Common myeloid progenitor, CD34-positive (primary cell): Measurements from ENCODE around the gene SLC25A41.
"Not testable (repeated sequence)": the region's sequence is repeated elsewhere in the genome, so short reads cannot be mapped to it uniquely, and the experiment has no call there.

Experiments used
- CTCF ChIA-PET: fragments of 350-600 bp; sonication (Branson Sonifier 250); formaldehyde crosslinking; loops from one replicate; lab custom pipeline; 2021; ENCODE audit warnings: antibody characterized with exemption; lab: Charles Lee
- POLR2A ChIA-PET: fragments of 350-600 bp; sonication (Branson Sonifier 250); formaldehyde crosslinking; loops from one replicate; lab custom pipeline; 2021; ENCODE audit warnings: antibody characterized with exemption; lab: Charles Lee
- DNase-seq, 3 donors: peaks; one replicate each; pipeline versions ENCODE4 v3.0.0 to v3.0.0-alpha.2; 2013
- H3K27ac ChIP-seq, 2 experiments: 1 replicate in 1 of 2; 2 replicates in 1 of 2; pipeline ENCODE4 v1.7.0; 2013; ENCODE audit warnings: inconsistent platforms in 2 of 2, low read length in 2 of 2, mild to moderate bottlenecking in 2 of 2, low read depth in 1 of 2, moderate library complexity in 1 of 2; ENCODE audit not compliant: severe bottlenecking in 2 of 2, insufficient read depth in 1 of 2, poor library complexity in 1 of 2
- H3K27me3 ChIP-seq, 5 experiments: replicated peaks in 2 of 5; 1 replicate in 3 of 5; 2 replicates in 2 of 5; pipeline versions ENCODE4 v1.6.1 to v1.7.0; 2013; ENCODE audit warnings: low read length in 4 of 5, mild to moderate bottlenecking in 2 of 5, moderate library complexity in 2 of 5, inconsistent platforms in 1 of 5; ENCODE audit not compliant: insufficient read depth in 5 of 5, control insufficient read depth in 4 of 5
- H3K36me3 ChIP-seq, 4 experiments: 1 replicate in 2 of 4; 2 replicates in 2 of 4; pipeline versions ENCODE4 v1.6.1 to v1.7.0; 2013; ENCODE audit warnings: low read length in 3 of 4, control low read depth in 1 of 4, mild to moderate bottlenecking in 1 of 4; ENCODE audit not compliant: control insufficient read depth in 4 of 4, insufficient read depth in 4 of 4
- H3K4me1 ChIP-seq, 4 experiments: 1 replicate in 3 of 4; 2 replicates in 1 of 4; pipeline versions ENCODE4 v1.6.1 to v1.7.1; 2013; ENCODE audit warnings: low read length in 3 of 4, mild to moderate bottlenecking in 3 of 4, control low read depth in 1 of 4, inconsistent platforms in 1 of 4, moderate library complexity in 1 of 4; ENCODE audit not compliant: control insufficient read depth in 4 of 4, insufficient read depth in 4 of 4; ENCODE audit errors: control extremely low read depth in 1 of 4
- H3K4me3 ChIP-seq, 7 experiments: 1 replicate in 4 of 7; 2 replicates in 3 of 7; pipeline versions ENCODE4 v1.5.1 to v1.7.0; 2013; ENCODE audit warnings: mild to moderate bottlenecking in 7 of 7, low read length in 6 of 7, moderate library complexity in 6 of 7, inconsistent platforms in 2 of 7, low read depth in 2 of 7, control low read depth in 1 of 7; ENCODE audit not compliant: insufficient read depth in 4 of 7, control insufficient read depth in 1 of 7; ENCODE audit errors: extremely low read depth in 1 of 7
- H3K9me3 ChIP-seq, 5 experiments: 1 replicate in 4 of 5; 2 replicates in 1 of 5; pipeline versions ENCODE4 v1.6.1 to v1.7.1; 2013; ENCODE audit warnings: low read length in 4 of 5, mild to moderate bottlenecking in 2 of 5, inconsistent platforms in 1 of 5, low read depth in 1 of 5, moderate library complexity in 1 of 5; ENCODE audit not compliant: control insufficient read depth in 4 of 5, insufficient read depth in 2 of 5; ENCODE audit errors: control extremely low read depth in 1 of 5
- whole genome bisulfite sequencing: methylation state at CpG from one replicate; pipeline ENCODE4 v1.1.5; 2013; ENCODE audit not compliant: insufficient coverage; 5-methylcytosine and 5-hydroxymethylcytosine counted together

Gene SLC25A41

DNA sequence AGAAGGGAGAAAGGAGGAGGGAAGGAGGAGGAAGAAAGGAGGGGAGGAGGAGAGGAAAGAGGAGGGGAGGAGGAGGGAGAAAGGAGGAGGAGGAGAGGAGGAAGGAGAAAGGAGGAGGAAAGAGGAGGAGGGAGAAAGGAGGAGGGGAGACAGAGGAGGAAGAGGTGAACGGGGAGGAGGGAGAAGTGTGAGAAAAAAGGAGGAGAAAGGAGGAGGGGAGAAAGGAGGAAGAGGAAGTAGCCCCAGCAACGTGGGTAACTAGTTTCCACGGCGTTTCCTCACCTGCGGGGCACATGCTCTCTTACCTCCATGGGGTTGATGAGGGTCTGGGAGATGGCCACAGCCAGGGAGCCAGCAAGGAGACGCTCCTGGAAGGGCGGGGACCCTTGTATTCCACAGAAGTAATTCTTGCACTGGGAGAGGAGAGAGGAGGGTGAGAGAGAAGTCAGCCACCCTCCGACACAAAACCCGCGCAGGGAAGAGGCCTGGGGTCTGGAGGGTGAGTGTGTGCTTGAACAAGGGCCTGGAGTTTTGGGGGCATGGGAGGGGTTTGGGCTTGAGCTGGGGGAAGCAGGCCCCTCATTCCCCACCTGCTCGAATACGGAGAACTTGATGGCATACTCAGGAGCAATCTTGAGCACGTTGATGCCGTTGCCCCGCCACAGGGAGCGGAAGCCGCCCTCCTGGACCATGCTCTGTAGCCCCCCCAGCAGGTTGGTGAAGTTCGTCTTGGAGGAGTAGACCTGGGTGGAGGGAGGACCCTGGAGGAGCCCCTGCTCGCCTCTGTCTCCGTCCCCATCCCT lies 3.9 kb downstream of the SLC25A41 start:
- no peak overlapping the region for H3K27ac ChIP-seq
- H3K4me3 ChIP-seq, result no peak overlapping the region
- peaks cover 0 to 6% (median 5%) of the 10 kb centered on the region in 4 experiments for H3K4me1 ChIP-seq
- H3K27me3 ChIP-seq, result no peaks in the 10 kb centered on the region
- 47% methylated on average over 10 of the region's 20 CpGs for WGBS
- ChIA-PET CTCF (no interaction called here), POLR2A (interaction anchor here (0.5 kb wide), 1 partner anchor 83 kb away, joined by 9 read pairs; no protein-coding TSS in a partner anchor)
- H3K36me3 ChIP-seq, result no peaks in the 10 kb centered on the region
- no peaks in the 10 kb centered on the region for H3K9me3 ChIP-seq
- no peak for DNase-seq

DNA sequence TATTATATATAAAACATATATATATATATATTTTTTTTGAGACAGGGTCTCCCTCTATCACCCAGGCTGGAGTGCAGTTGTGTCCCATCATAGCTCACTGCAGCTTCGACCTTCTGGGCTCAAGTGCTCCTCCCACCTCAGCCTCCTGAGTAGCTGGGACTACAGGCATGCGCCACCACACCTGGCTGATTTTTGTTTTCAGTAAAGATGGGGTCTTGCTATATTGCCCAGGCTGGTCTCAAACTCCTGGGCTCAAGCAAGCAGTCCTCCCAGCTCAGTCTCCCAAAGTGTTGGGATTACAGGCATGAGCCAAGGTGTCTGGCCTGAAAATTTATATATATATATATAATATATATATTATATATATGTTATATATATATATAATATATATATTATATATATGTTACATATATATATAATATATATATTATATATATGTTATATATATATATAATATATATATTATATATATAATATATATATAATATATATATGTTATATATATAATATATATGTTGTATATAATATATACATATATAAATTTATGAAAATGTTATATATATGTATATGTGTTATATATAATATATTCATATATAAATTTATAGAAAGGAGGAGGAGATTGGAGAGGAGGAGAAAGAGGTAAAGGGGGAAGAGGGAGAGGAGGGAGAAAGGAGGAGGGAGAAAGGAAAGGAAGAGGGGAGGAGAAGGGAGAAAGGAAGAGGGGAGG lies 4.7 kb downstream of the SLC25A41 start:
- DNase-seq, H3K36me3 ChIP-seq, CTCF ChIA-PET, H3K9me3 ChIP-seq, H3K27ac ChIP-seq, H3K27me3 ChIP-seq, H3K4me3 ChIP-seq, H3K4me1 ChIP-seq: not testable (repeated sequence)
- POLR2A ChIA-PET, result interaction anchor here (0.5 kb wide), 1 partner anchor 84 kb away, joined by 9 read pairs; no protein-coding TSS in a partner anchor
- 100% methylated on average over 1 of the region's 2 CpGs for WGBS

DNA sequence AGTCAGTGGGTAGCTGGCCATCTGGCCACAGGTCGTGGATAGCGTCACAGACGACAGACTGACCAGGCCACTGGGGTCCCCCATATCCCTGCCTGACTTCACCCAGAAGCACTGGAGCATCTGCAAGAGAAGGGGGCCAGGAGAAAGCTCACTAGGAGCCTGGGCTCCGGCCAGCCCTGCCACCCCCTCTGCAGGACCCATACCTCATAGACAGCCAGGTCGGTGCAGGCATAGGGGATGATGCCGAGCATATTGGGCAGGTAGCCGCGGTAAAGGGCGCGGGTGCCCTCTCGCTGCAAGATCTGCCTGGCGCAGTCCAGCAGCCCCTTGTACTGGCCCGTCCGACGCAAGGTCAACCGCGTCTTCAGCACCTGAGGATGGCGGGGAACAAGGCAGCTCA lies 6.4 kb downstream of the SLC25A41 start:
- H3K27me3 ChIP-seq, result no peaks in the 10 kb centered on the region
- H3K4me3 ChIP-seq, result no peak overlapping the region
- over 99% methylated on average over 18 of the region's 18 CpGs for WGBS
- no peak overlapping the region for H3K27ac ChIP-seq
- ChIA-PET POLR2A (no interaction called here), CTCF (interaction anchor here (1.3 kb wide), 1 partner anchor 9 kb away, joined by 5 read pairs; no protein-coding TSS in a partner anchor)
- H3K36me3 ChIP-seq, result peaks cover 0 to 8% (median 2%) of the 10 kb centered on the region in 4 experiments
- peaks cover 0 to 25% (median 22%) of the 10 kb centered on the region in 4 experiments for H3K4me1 ChIP-seq
- no peak for DNase-seq
- no peaks in the 10 kb centered on the region for H3K9me3 ChIP-seq

DNA sequence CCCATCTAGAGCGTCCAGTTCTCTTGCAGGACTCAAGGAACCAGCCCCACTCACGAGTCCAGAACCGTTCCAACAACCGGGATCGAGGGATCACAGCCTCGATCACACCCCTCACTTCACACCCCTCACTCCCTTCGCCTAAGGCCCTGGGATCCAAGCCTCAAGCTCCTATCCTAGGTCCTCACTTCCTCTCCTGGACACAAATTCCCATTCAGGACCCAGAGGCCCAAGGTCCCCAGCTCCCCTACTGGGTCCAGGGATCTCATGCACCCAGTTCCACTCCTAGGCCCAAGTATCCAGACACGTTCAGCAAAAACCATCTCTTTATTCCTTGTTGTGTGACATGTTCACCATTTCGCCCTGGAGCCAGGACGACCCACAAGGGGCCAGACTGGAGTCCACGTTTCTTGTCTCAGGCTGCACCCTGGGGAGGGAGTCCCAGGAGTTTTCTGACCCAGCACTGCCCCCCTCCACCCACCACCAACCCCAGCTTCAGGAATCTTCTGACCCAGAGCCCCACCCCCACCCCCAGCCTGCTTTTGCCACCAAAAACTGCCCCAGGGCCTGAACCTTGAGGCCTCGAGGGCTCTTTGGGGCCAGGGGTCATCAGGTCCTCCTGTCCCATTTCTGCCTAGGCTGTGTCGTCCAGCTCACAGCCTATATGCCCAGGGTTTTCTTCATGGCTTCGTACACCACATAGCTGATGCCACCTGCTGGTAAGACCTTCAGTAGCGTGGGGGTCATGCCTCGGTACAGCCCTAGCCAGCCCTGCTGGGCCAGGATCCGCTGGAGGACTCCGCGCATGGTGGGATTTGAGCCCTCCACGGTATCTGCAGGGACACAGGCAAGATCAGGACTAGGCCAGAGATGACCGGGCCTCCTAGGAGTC lies 7.6 kb downstream of the SLC25A41 start:
- Histone ChIP-seq H3K4me1 (peaks cover 0 to 28% (median 23%) of the 10 kb centered on the region in 4 experiments), H3K4me3 (peak overlapping the region in 2 of 7 experiments; percentile 17 to 28), H3K27ac (peak overlapping the region in 1 of 2 experiments; percentile 62), H3K9me3 (no peaks in the 10 kb centered on the region), H3K27me3 (no peaks in the 10 kb centered on the region), H3K36me3 (peaks cover 0 to 20% (median 11%) of the 10 kb centered on the region in 4 experiments)
- CTCF ChIA-PET, result interaction anchor here (1.3 to 1.5 kb wide), 2 partner anchors 10 to 248 kb away, joined by 3 to 5 read pairs; no protein-coding TSS in a partner anchor
- peak in 2 of 3 donors; percentile 39 to 44 for DNase-seq
- POLR2A ChIA-PET, result interaction anchor here (1.4 kb wide), 1 partner anchor 32 kb away, joined by 7 read pairs; the partner anchor contains the start of gene GTF2F1
- WGBS, result 96% methylated on average over 21 of the region's 21 CpGs

DNA sequence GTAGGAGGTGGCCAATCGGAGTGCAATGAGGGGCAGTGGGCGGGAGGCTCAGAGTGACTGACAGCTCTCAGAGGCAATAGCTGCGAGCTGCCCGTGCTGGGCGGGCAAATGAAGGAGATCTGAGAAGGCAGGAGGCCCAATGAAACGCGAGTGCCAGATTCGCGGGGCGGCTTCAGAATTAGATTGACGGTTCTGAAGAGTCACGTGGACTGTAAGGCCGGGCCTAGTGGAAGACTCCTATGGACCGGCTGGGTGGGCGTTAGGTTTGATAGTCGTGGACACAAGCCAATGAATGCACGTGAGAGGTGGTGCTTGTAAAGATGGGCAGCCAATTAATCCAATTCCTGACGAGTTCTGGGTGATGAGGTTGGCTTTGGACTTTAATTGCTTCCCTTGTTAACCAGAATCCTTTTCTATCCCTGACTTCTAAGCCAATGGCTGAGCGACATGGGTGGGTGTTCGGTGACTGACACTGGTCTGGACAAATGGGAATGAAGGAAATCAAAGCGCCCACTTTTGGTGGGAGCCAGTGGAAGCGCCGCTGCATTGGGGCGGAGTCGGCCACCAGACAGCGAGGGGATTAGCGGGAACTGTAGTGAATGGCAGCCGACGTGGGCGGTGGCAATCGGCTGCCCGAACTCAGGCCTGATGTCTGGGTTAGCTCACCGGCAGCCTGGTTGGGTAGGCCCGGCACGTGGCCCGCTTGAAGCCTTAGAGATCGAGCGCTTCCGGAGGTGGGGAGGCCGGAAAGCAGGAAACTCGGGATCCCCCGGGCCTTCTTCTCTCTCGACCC lies 8.4 kb downstream of the SLC25A41 start:
- H3K36me3 ChIP-seq, result peaks cover 5 to 28% (median 19%) of the 10 kb centered on the region in 4 experiments
- no peaks in the 10 kb centered on the region for H3K27me3 ChIP-seq
- POLR2A ChIA-PET, result interaction anchor here (0.6 to 1.4 kb wide), 2 partner anchors 31 to 49 kb away, joined by 3 to 7 read pairs; partner anchors contain the start of gene GTF2F1
- peak overlapping the region in 1 of 2 experiments; percentile 62 for H3K27ac ChIP-seq
- peaks cover 0 to 28% (median 23%) of the 10 kb centered on the region in 4 experiments for H3K4me1 ChIP-seq
- DNase-seq, result peak; percentile 100
- CTCF ChIA-PET, result interaction anchor here (1.5 kb wide), 1 partner anchor 249 kb away, joined by 3 read pairs; no protein-coding TSS in a partner anchor
- H3K9me3 ChIP-seq, result no peaks in the 10 kb centered on the region
- peak overlapping the region in 3 of 7 experiments; percentile 17 to 81 (median 28) for H3K4me3 ChIP-seq
- 6% methylated on average over 41 of the region's 43 CpGs for whole genome bisulfite sequencing
